HCT116 (cell line): Measurements from ENCODE around the gene CEP112. TPM values are rescaled to one million over a fixed set of nuclear protein-coding genes. Genes with fewer than 3 reads are reported as not detected.

Source experiments
- ATAC-seq: fragments of 200-7000 bp; cut with Tn5 transposase; 2 replicates; pipeline ENCODE4 v1.9.1; 2020; ENCODE audit warnings: mild to moderate bottlenecking, moderate library complexity
- BruUV-seq: library from RNA; stranded (reverse); fragments of 400-500 nt; replicated peaks from 2 replicates; lab custom pipeline; 2021; lab: Mats Ljungman, UMichigan
- CTCF ChIA-PET: fragments of 300-600 bp; sonication (Branson Sonifier 250); formaldehyde crosslinking; loops from one replicate; lab custom pipeline; 2021; ENCODE audit warnings: antibody characterized with exemption; lab: Charles Lee
- POLR2A ChIA-PET: fragments of 300-600, 350-600 bp; sonication (Branson Sonifier 250); formaldehyde crosslinking; loops from one replicate; lab custom pipeline; 2021; ENCODE audit warnings: antibody characterized with exemption; lab: Charles Lee
- RAD21 ChIA-PET, 2 experiments: fragments of 300-600 bp; sonication (Branson Sonifier 250); formaldehyde crosslinking; loops; one replicate each; lab custom pipeline; 2023; ENCODE audit warnings: low total read pairs in 2 of 2; ENCODE audit not compliant: uncharacterized antibody in 2 of 2, unreplicated experiment in 2 of 2, low non-redundant PET in 1 of 2; lab: Charles Lee
- DNase-seq: peaks from one replicate; pipeline ENCODE4 v3.0.0-alpha.2; 2010; ENCODE audit warnings: low read depth, low spot score
- H2AFZ ChIP-seq: fragments of 200-600 bp; shearing (Covaris generic), sonication (generic); 2 replicates; pipeline ENCODE4 v1.6.1; 2017; ENCODE audit warnings: low read depth, mixed run types, mixed read lengths, antibody characterized with exemption, low read length; ENCODE audit not compliant: poor library complexity, severe bottlenecking
- H3K27ac ChIP-seq: 2 replicates; pipeline ENCODE4 v1.5.1; 2012; ENCODE audit warnings: low read depth, low read length
- H3K27me3 ChIP-seq: fragments of 200-600 bp; sonication (generic); 2 replicates; pipeline ENCODE4 v1.6.1; 2016; ENCODE audit warnings: mixed run types, low read length, mixed read lengths; ENCODE audit not compliant: insufficient read depth
- H3K36me3 ChIP-seq, 2 experiments: fragments of 200-500 bp in 1 of 2; fragments of 200-600 bp in 1 of 2; sonication (Bioruptor generic) in 1 of 2; sonication (generic) in 1 of 2; 2 replicates each; pipeline versions ENCODE4 v1.5.1 to v1.6.1; 2014 to 2016; ENCODE audit warnings: low read length in 2 of 2, inconsistent platforms in 1 of 2, mixed read lengths in 1 of 2, mixed run types in 1 of 2; ENCODE audit not compliant: insufficient read depth in 2 of 2, control insufficient read depth in 1 of 2
- H3K4me1 ChIP-seq, 2 experiments: fragments of 200-600 bp in 1 of 2; sonication (generic) in 1 of 2; 2 replicates each; pipeline versions ENCODE4 v1.5.1 to v1.6.1; 2012 to 2017; ENCODE audit warnings: low read length in 2 of 2, inconsistent platforms in 1 of 2, mild to moderate bottlenecking in 1 of 2, mixed read lengths in 1 of 2, mixed run types in 1 of 2, moderate library complexity in 1 of 2; ENCODE audit not compliant: insufficient read depth in 2 of 2, control insufficient read depth in 1 of 2
- H3K4me2 ChIP-seq: fragments of 200-600 bp; sonication (generic); 2 replicates; pipeline ENCODE4 v1.6.1; 2017; ENCODE audit warnings: mixed run types, low read length, mixed read lengths
- H3K4me3 ChIP-seq, 2 experiments: fragments of 200-600 bp in 1 of 2; sonication (generic) in 1 of 2; replicated peaks in 1 of 2; 2 replicates each; pipeline ENCODE4 v1.5.1; 2011 to 2016; ENCODE audit warnings: low read length in 2 of 2, control low read depth in 1 of 2, low read depth in 1 of 2, mild to moderate bottlenecking in 1 of 2, mixed read lengths in 1 of 2, mixed run types in 1 of 2
- H3K79me2 ChIP-seq: fragments of 200-600 bp; sonication (generic); 2 replicates; pipeline ENCODE4 v1.6.1; 2017; ENCODE audit warnings: mild to moderate bottlenecking, mixed run types, low read length, moderate library complexity, mixed read lengths; ENCODE audit not compliant: insufficient read depth
- H3K9ac ChIP-seq: fragments of 200-600 bp; sonication (generic); 2 replicates; pipeline ENCODE4 v1.6.1; 2016; ENCODE audit warnings: low read length, mixed read lengths
- H3K9me2 ChIP-seq: fragments of 200-600 bp; sonication (generic), shearing (Covaris generic); 2 replicates; pipeline ENCODE4 v1.6.1; 2017; ENCODE audit warnings: mixed run types, mild to moderate bottlenecking, moderate library complexity; ENCODE audit not compliant: insufficient read depth
- H3K9me3 ChIP-seq, 2 experiments: fragments of 200-500 bp in 1 of 2; fragments of 200-600 bp in 1 of 2; sonication (Bioruptor generic) in 1 of 2; sonication (generic) in 1 of 2; 2 replicates each; pipeline ENCODE4 v1.6.1; 2014 to 2017; ENCODE audit warnings: low read length in 2 of 2, mixed read lengths in 2 of 2, inconsistent platforms in 1 of 2, low read depth in 1 of 2, mild to moderate bottlenecking in 1 of 2, mixed run types in 1 of 2, moderate library complexity in 1 of 2; ENCODE audit not compliant: control insufficient read depth in 1 of 2, insufficient read depth in 1 of 2
- H4K20me1 ChIP-seq: fragments of 200-600 bp; sonication (generic), shearing (Covaris generic); 2 replicates; pipeline ENCODE4 v1.6.1; 2017; ENCODE audit warnings: mixed run types, mild to moderate bottlenecking, moderate library complexity; ENCODE audit not compliant: insufficient read depth
- CBX3 ChIP-seq: IDR thresholded peaks from 2 replicates; pipeline ENCODE4 v1.6.1; 2012; ENCODE audit warnings: low read depth
- CEBPB ChIP-seq: IDR thresholded peaks from 2 replicates; pipeline ENCODE4 v1.6.1; 2012; ENCODE audit warnings: low read depth
- EGR1 ChIP-seq: IDR thresholded peaks from 2 replicates; pipeline ENCODE4 v1.6.1; 2012; ENCODE audit warnings: low read depth
- FOSL1 ChIP-seq: IDR thresholded peaks from 2 replicates; pipeline ENCODE4 v1.6.1; 2012; ENCODE audit warnings: low read depth
- POLR2A ChIP-seq: IDR thresholded peaks from 2 replicates; pipeline ENCODE4 v1.7.0; 2011; ENCODE audit warnings: borderline replicate concordance; ENCODE audit not compliant: insufficient read depth, insufficient read length; ENCODE audit errors: extremely low read depth
- POLR2AphosphoS5 ChIP-seq: IDR thresholded peaks from 2 replicates; pipeline ENCODE4 v1.6.1; 2011; ENCODE audit warnings: mild to moderate bottlenecking, low read depth, low read length, moderate library complexity
- RAD21 ChIP-seq: IDR thresholded peaks from 2 replicates; pipeline ENCODE4 v1.6.1; 2012; ENCODE audit warnings: low read depth, mild to moderate bottlenecking
- SIN3A ChIP-seq: IDR thresholded peaks from 2 replicates; pipeline ENCODE4 v1.6.1; 2012; ENCODE audit warnings: low read depth
- SP1 ChIP-seq: IDR thresholded peaks from 2 replicates; pipeline ENCODE4 v1.6.1; 2012; ENCODE audit warnings: low read depth
- intact Hi-C: fragments of 100-400 bp; cut with micrococcal nuclease; formaldehyde crosslinking; loops from 2 replicates; pipeline ENCODE4 v1.10.0; 2022
- total RNA-seq: library from RNA; stranded (reverse); gene quantifications from one replicate; pipeline ENCODE4 v1.2.1, GENCODE V29; 2021; ENCODE audit not compliant: unreplicated experiment
- TF ChIP-seq, protein P1 (sequence below): IDR thresholded peaks from 2 replicates; pipeline ENCODE4 v1.6.1; 2012
- TF ChIP-seq, protein P2 (sequence below): IDR thresholded peaks from 2 replicates; pipeline ENCODE4 v1.6.1; 2012; ENCODE audit warnings: low read depth
- TF ChIP-seq, protein P3 (sequence below), 3 experiments: fragments of 200-600 bp in 1 of 3; sonication (generic) in 1 of 3; IDR thresholded peaks in 2 of 3; conservative IDR thresholded peaks in 1 of 3; 2 replicates each; pipeline ENCODE4 v1.5.1; 2012 to 2017; ENCODE audit warnings: low read depth in 2 of 3, low read length in 2 of 3, antibody characterized with exemption in 1 of 3, borderline replicate concordance in 1 of 3, control low read depth in 1 of 3, mild to moderate bottlenecking in 1 of 3, mixed read lengths in 1 of 3, mixed run types in 1 of 3, moderate library complexity in 1 of 3; ENCODE audit not compliant: insufficient read depth in 1 of 3
- TF ChIP-seq, protein P4 (sequence below): IDR thresholded peaks from 2 replicates; pipeline ENCODE4 v1.6.1; 2012

CEP112 gene
- total RNA-seq, 1 experiment from 2014 or later = 10.9 TPM

DNA sequence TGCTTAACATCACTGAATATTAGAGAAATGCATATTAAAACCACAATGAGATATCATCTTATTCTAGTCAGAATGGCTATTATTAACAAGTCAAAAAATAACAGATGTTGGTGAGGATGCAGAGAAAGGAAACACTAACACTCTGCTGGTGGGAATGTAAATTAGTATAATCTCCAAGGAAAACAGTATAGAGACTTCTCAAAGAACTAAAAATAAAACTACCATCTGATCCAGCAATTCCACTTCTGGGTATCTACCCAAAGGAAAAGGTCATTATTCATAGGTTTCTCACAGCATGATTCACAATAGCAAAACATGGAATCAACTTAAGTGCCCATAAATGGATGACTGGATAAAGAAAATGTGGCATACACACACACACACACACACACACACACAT is 166.4 kb downstream of the CEP112 start:
- H3K4me3 ChIP-seq = no peak overlapping the region
- H3K9me3 ChIP-seq = peaks cover 3 to 9% of the 10 kb centered on the region in 2 experiments; a peak in 1 of 4 replicates
- H2AFZ ChIP-seq = no peak overlapping the region
- intact Hi-C loops = no loop called here
- no peaks in the 10 kb centered on the region for H3K27me3 ChIP-seq
- CTCF ChIA-PET = no interaction called here
- no peaks in the 10 kb centered on the region for H3K9me2 ChIP-seq
- no peak for ATAC-seq
- H3K4me1 ChIP-seq = no peaks in the 10 kb centered on the region
- RAD21 ChIA-PET = no interaction called here
- BruUV-seq = no TSS peak
- TF ChIP-seq, protein P1, sequence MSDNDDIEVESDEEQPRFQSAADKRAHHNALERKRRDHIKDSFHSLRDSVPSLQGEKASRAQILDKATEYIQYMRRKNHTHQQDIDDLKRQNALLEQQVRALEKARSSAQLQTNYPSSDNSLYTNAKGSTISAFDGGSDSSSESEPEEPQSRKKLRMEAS = no peak
- TF ChIP-seq POLR2A (no peak), RAD21 (no peak), FOSL1 (no peak), CEBPB (no peak), POLR2AphosphoS5 (no peak), EGR1 (no peak), SP1 (no peak), SIN3A (no peak), CBX3 (no peak)
- TF ChIP-seq, protein P2, sequence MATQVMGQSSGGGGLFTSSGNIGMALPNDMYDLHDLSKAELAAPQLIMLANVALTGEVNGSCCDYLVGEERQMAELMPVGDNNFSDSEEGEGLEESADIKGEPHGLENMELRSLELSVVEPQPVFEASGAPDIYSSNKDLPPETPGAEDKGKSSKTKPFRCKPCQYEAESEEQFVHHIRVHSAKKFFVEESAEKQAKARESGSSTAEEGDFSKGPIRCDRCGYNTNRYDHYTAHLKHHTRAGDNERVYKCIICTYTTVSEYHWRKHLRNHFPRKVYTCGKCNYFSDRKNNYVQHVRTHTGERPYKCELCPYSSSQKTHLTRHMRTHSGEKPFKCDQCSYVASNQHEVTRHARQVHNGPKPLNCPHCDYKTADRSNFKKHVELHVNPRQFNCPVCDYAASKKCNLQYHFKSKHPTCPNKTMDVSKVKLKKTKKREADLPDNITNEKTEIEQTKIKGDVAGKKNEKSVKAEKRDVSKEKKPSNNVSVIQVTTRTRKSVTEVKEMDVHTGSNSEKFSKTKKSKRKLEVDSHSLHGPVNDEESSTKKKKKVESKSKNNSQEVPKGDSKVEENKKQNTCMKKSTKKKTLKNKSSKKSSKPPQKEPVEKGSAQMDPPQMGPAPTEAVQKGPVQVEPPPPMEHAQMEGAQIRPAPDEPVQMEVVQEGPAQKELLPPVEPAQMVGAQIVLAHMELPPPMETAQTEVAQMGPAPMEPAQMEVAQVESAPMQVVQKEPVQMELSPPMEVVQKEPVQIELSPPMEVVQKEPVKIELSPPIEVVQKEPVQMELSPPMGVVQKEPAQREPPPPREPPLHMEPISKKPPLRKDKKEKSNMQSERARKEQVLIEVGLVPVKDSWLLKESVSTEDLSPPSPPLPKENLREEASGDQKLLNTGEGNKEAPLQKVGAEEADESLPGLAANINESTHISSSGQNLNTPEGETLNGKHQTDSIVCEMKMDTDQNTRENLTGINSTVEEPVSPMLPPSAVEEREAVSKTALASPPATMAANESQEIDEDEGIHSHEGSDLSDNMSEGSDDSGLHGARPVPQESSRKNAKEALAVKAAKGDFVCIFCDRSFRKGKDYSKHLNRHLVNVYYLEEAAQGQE = no peak
- TF ChIP-seq, protein P3, sequence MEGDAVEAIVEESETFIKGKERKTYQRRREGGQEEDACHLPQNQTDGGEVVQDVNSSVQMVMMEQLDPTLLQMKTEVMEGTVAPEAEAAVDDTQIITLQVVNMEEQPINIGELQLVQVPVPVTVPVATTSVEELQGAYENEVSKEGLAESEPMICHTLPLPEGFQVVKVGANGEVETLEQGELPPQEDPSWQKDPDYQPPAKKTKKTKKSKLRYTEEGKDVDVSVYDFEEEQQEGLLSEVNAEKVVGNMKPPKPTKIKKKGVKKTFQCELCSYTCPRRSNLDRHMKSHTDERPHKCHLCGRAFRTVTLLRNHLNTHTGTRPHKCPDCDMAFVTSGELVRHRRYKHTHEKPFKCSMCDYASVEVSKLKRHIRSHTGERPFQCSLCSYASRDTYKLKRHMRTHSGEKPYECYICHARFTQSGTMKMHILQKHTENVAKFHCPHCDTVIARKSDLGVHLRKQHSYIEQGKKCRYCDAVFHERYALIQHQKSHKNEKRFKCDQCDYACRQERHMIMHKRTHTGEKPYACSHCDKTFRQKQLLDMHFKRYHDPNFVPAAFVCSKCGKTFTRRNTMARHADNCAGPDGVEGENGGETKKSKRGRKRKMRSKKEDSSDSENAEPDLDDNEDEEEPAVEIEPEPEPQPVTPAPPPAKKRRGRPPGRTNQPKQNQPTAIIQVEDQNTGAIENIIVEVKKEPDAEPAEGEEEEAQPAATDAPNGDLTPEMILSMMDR (IDR thresholded peaks at IDR 0.05 in 2 of 3, conservative IDR thresholded peaks at IDR 0.05 in 1 of 3; ENCODE audit: borderline replicate concordance in 1 of 3, insufficient read depth in 1 of 3, low read depth in 2 of 3, low read length in 2 of 3) = no peak
- TF ChIP-seq, protein P4, sequence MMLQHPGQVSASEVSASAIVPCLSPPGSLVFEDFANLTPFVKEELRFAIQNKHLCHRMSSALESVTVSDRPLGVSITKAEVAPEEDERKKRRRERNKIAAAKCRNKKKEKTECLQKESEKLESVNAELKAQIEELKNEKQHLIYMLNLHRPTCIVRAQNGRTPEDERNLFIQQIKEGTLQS = no peak
- no peaks in the 10 kb centered on the region for H3K36me3 ChIP-seq
- no peak overlapping the region for H3K9ac ChIP-seq
- no peak for DNase-seq
- no peak overlapping the region for H3K27ac ChIP-seq
- POLR2A ChIA-PET = no interaction called here
- H4K20me1 ChIP-seq = no peaks in the 10 kb centered on the region
- H3K4me2 ChIP-seq = no peak overlapping the region
- no peaks in the 10 kb centered on the region for H3K79me2 ChIP-seq
